HFFc6 (cell line): ENCODE measurements around the gene ZCCHC13. TPM values are rescaled to one million over a fixed set of nuclear protein-coding genes. Genes with fewer than 3 reads are reported as not detected.

ENCODE experiments used
- DNase-seq: peaks from one replicate; pipeline ENCODE4 v3.0.0-alpha.2; 2018
- H3K27ac Mint-ChIP-seq: 2 replicates; pipeline ENCODE4 v1.8.0; 2020; ENCODE audit warnings: mild to moderate bottlenecking, mixed read lengths
- H3K27me3 Mint-ChIP-seq: 2 replicates; pipeline ENCODE4 v1.8.0; 2021; ENCODE audit warnings: mild to moderate bottlenecking, moderate library complexity, mixed read lengths; ENCODE audit not compliant: insufficient read depth
- H3K36me3 Mint-ChIP-seq: 2 replicates; pipeline ENCODE4 v1.8.0; 2021; ENCODE audit warnings: low read depth, mixed read lengths
- H3K4me1 Mint-ChIP-seq: 2 replicates; pipeline ENCODE4 v1.8.0; 2020; ENCODE audit warnings: low read depth, mixed read lengths
- H3K4me3 Mint-ChIP-seq: 2 replicates; pipeline ENCODE4 v1.8.0; 2020; ENCODE audit warnings: mild to moderate bottlenecking, moderate library complexity, mixed read lengths
- H3K9me3 Mint-ChIP-seq: 2 replicates; pipeline ENCODE4 v1.8.0; 2020; ENCODE audit warnings: mild to moderate bottlenecking, mixed read lengths
- CTCF ChIP-seq: fragments of 200-600 bp; sonication (generic); IDR thresholded peaks from 2 replicates; pipeline ENCODE4 v1.5.0; 2021; ENCODE audit warnings: antibody characterized with exemption, mild to moderate bottlenecking
- microRNA-seq: library from miRNA; unstranded; fragments of <30 nt; microRNA quantifications from one replicate; pipeline ENCODE4, GENCODE V29; 2019
- total RNA-seq, 6 experiments: library from RNA; stranded (reverse); fragmentation: NEBNext Ultra II Directional; extraction: Animal tissue kit (Norgen Biotek cat#: 25700); gene quantifications; 2 replicates in 1 of 6; 3 replicates in 5 of 6; pipeline ENCODE4 v1.2.3, GENCODE V29; 2021

Gene ZCCHC13
- total RNA-seq, 6 experiments from 2014 or later, result not detected

GRCh38 chrX:74353984-74354383 lies 50.0 kb downstream of the ZCCHC13 start:
- no peaks in the 10 kb centered on the region for H3K36me3 Mint-ChIP-seq

More at GRCh38 chrX:74353984-74354383, 50.0 kb downstream of the ZCCHC13 start:
- Mint-ChIP-seq H3K9me3 (no peaks in the 10 kb centered on the region), H3K4me1 (peaks cover 19% of the 10 kb centered on the region), H3K27me3 (no peaks in the 10 kb centered on the region; the same call in 1 of the 2 replicates), H3K27ac (no peak overlapping the region), H3K4me3 (no peak overlapping the region)
- no peak for TF ChIP-seq CTCF
- DNase-seq, result no peak

Small RNA genes within 50 kb of the gene (microRNA-seq; reads per million reads assigned to microRNA genes)
- gene MIR374A (280 reads per million, percentile 61 among the genes with 10 or more reads in this experiment), gene MIR545 (7.7 reads per million, percentile 2 among the genes with 10 or more reads in this experiment)

Other genes starting within 250 kb of the ZCCHC13 start
- gene SLC16A2, start 117.3 kb downstream of the ZCCHC13 start, total RNA-seq, result 10 to 100 TPM; 40.4 to 68.5 (median 48.1) TPM